ENCODE measurements around the gene TNFRSF6B.
A peak's percentile ranks its signal among the peaks of the same experiment; 100 is the strongest.
"Not testable (repeated sequence)": the region's sequence is repeated elsewhere in the genome, so short reads cannot be mapped to it uniquely, and the experiment has no call there.

Gene TNFRSF6B

GRCh38 chr20:63711085-63711645 is 14.7 kb downstream of the TNFRSF6B start:
- no peak for DNase-seq

GRCh38 chr20:63712191-63712590 is 15.7 kb downstream of the TNFRSF6B start:
- DNase-seq, result no peak

DNA sequence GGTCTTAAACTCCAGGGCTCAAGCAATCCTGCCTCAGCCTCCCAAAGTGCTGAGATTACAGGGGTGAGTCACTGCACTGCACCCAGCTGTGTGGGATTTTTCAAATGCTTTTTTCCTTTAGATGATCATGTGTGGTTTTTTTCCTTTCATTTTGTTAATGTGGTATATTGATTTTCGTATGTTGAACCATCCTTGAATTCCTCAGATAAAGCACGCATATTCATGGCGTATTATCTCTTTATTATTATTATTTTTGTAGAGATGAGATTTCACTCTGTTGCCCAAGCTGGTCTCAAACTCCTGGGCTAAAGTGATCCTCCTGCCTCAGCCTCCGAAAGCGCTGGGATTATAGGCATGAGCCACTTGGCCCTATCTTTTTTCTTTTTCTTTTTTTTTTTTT is 18.4 kb downstream of the TNFRSF6B start:
- no peak for DNase-seq

- no peak for DNase-seq
Observed at GRCh38 chr20:63718996-63719395, 22.5 kb downstream of the TNFRSF6B start.

- DNase-seq, result not testable (repeated sequence)
Observed at GRCh38 chr20:63722967-63723622, 26.6 kb downstream of the TNFRSF6B start.

GRCh38 chr20:63730189-63730733 is 33.8 kb downstream of the TNFRSF6B start:
- DNase-seq, result not testable (repeated sequence)

DNA sequence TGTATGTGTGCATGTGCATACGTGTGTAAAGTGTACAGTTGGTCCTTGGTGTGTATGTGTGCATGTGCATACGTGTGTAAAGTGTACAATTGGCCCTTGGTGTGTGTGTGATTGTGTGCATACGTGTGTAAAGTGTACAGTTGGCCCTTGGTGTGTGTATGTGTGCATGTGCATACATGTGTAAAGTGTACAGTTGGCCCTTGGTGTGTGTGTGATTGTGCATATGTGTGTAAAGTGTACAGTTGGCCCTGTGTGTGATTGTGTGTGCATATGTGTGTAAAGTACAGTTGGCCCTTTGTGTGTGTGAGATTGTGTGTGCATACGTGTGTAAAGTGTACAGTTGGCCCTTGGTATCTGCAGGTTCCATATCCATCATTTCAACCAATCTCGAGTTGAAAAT is 35.0 kb downstream of the TNFRSF6B start:
- DNase-seq, result no peak

- no peak for DNase-seq
Observed at GRCh38 chr20:63732118-63733095, 36.0 kb downstream of the TNFRSF6B start.

- no peak for DNase-seq
Observed at GRCh38 chr20:63733117-63733516, 36.7 kb downstream of the TNFRSF6B start.

- DNase-seq, result no peak
Observed at GRCh38 chr20:63733579-63734081, 37.2 kb downstream of the TNFRSF6B start.

DNA sequence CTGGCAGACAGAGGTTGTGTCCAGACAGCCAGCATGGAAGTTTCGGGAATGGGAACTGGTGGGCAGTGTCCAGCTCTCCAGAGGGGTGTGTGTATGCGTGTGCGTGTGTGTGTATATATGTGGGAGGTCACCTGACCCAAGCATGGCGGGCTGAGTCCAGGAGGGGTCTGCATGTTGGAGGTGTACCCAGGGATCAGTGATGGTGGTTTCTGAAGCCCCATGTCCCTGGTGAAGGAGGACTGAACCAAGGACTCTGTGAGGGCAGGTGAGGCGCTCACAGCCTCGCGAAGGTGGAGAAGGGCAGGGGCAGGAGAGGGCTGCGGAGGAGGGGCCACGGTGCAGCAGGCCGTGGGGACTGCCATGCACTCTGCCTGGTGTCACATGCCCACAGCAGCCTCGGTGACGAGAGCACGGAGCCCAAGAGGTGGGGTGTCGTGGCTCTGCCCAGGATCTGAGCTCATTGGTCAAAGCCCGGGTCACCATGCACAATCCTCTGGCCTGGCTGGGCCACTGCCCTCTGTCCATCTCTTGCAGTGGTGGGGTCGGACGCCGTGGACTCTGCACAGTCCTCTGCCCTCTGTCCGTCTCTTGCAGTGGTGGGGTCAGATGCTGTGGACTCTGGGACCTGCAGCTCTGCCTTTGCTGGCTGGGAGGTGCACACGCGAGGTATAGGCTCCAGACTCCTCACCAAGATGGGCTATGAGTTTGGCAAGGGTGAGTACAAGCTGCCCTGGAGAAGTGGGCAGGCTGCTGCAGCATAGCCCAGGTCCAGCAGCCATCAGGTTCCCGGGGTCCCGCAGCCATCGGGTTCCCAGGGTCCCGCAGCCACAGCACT is 37.9 kb downstream of the TNFRSF6B start:
- DNase-seq, result no peak

DNA sequence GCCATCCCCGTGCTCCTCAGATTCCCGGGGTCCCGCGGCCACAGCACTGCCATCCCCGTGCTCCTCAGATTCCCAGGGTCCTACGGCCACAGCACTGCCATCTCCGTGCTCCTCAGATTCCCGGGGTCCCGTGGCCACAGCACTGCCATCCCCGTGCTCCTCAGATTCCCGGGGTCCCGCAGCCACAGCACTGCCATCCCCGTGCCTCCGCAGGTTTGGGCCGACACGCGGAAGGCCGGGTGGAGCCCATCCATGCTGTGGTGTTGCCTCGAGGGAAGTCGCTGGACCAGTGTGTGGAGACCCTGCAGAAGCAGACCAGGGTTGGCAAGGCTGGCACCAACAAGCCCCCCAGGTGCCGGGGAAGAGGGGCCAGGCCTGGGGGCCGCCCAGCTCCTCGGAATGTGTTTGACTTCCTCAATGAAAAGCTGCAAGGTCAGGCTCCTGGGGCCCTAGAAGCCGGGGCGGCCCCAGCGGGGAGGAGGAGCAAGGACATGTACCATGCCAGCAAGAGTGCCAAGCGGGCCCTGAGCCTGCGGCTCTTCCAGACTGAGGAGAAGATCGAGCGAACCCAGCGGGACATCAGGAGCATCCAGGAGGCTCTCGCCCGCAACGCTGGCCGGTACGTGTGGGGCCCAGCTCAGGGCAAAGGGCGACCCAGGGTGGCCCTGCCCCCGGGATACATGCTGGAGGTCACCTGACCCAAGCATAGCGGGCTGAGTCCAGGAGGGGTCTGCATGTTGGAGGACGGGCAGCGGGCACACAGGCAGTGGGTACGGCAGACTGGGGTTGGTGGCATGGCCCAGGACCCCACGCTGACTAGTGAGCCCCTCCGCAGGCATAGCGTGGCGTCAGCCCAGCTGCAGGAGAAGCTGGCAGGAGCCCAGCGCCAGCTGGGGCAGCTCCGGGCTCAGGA is 38.8 kb downstream of the TNFRSF6B start:
- DNase-seq, result no peak

- peak; percentile 59 for DNase-seq
Observed at GRCh38 chr20:63735859-63736718, 39.6 kb downstream of the TNFRSF6B start, which contains the start of gene LIME1. TSS of gene LIME1 (plus strand) at chr20:63736664. CDS start at chr20:63737550, 886 bp downstream.

- no peak for DNase-seq
Observed at GRCh38 chr20:63736893-63737694, 40.6 kb downstream of the TNFRSF6B start.

GRCh38 chr20:63737695-63737944 is 41.2 kb downstream of the TNFRSF6B start:
- no peak for DNase-seq

- peak; percentile 47 for DNase-seq
Observed at GRCh38 chr20:63737945-63738686, 41.7 kb downstream of the TNFRSF6B start.

DNA sequence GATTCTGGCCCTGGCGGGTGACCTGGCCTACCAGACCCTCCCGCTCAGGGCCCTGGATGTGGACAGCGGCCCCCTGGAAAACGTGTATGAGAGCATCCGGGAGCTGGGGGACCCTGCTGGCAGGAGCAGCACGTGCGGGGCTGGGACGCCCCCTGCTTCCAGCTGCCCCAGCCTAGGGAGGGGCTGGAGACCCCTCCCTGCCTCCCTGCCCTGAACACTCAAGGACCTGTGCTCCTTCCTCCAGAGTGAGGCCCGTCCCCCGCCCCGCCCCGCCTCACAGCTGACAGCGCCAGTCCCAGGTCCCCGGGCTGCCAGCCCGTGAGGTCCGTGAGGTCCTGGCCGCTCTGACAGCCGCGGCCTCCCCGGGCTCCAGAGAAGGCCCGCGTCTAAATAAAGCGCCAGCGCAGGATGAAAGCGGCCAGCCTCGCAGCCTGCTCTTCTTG is 42.3 kb downstream of the TNFRSF6B start:
- no peak for DNase-seq
